HEK293T (cell line): ENCODE data around the gene LIN52.

Experiments used
- CTBP1 ChIP-seq: fragments of 450-650 bp; IDR thresholded peaks from 2 replicates; pipeline ENCODE4 v1.6.1; 2016; ENCODE audit warnings: borderline replicate concordance
- ELF4 ChIP-seq: fragments of 450-650 bp; IDR thresholded peaks from 2 replicates; pipeline ENCODE4 v1.6.1; 2017; ENCODE audit warnings: antibody characterized with exemption
- FOXA1 ChIP-seq: fragments of 450-650 bp; IDR thresholded peaks from 2 replicates; pipeline ENCODE4 v1.6.1; 2016; ENCODE audit warnings: mild to moderate bottlenecking
- FOXK2 ChIP-seq: fragments of 450-650 bp; IDR thresholded peaks from 2 replicates; pipeline ENCODE4 v1.6.1; 2016; ENCODE audit warnings: mild to moderate bottlenecking
- FOXM1 ChIP-seq: fragments of 450-650 bp; IDR thresholded peaks from 2 replicates; pipeline ENCODE4 v1.6.1; 2017; ENCODE audit warnings: mild to moderate bottlenecking, borderline replicate concordance
- HDGF ChIP-seq: fragments of 450-650 bp; IDR thresholded peaks from 2 replicates; pipeline ENCODE4 v1.6.1; 2017; ENCODE audit warnings: antibody characterized with exemption, borderline replicate concordance
- LEF1 ChIP-seq: fragments of 450-650 bp; IDR thresholded peaks from 2 replicates; pipeline ENCODE4 v1.6.1; 2017; ENCODE audit warnings: mild to moderate bottlenecking, borderline replicate concordance
- NFRKB ChIP-seq: fragments of 450-650 bp; IDR thresholded peaks from 2 replicates; pipeline ENCODE4 v1.6.1; 2016; ENCODE audit warnings: mild to moderate bottlenecking, moderate library complexity
- SP1 ChIP-seq: fragments of 450-650 bp; IDR thresholded peaks from 2 replicates; pipeline ENCODE4 v1.6.1; 2017
- SUZ12 ChIP-seq: fragments of 450-650 bp; IDR thresholded peaks from 2 replicates; pipeline ENCODE4 v1.6.1; 2016; ENCODE audit warnings: mild to moderate bottlenecking
- TARDBP ChIP-seq: fragments of 450-650 bp; IDR thresholded peaks from 2 replicates; pipeline ENCODE4 v1.6.1; 2016
- ZNF384 ChIP-seq: fragments of 450-650 bp; IDR thresholded peaks from 2 replicates; pipeline ENCODE4 v1.6.1; 2016
- TF ChIP-seq, protein P1 (sequence below): fragments of 450-650 bp; IDR thresholded peaks from 2 replicates; pipeline ENCODE4 v1.6.1; 2016

DNA sequence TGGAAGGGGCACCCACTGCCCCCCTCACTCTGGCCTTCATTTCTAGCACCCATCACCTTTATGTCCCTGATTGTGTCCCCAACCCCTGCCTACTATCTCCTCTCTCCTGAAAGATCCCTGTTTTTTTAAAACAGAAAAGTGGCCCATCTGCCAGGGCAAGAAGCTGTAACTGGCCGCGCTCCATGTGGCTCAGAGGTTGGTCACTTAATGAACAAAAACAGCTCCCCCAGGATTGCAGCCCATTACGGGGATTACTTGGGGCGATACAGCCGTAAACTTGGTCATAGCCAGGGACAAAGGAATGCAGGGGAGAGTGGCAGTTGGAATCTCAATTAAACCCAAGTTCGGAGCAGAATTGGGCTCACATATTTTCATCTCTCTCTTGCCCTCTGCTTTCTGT lies 119.7 kb downstream of the LIN52 start:
- TF ChIP-seq LEF1 (no peak), TARDBP (no peak), NFRKB (no peak), SP1 (no peak), FOXA1 (no peak), CTBP1 (no peak), FOXK2 (no peak), SUZ12 (no peak), FOXM1 (no peak), HDGF (no peak), ELF4 (no peak), ZNF384 (no peak)
- TF ChIP-seq, protein P1, sequence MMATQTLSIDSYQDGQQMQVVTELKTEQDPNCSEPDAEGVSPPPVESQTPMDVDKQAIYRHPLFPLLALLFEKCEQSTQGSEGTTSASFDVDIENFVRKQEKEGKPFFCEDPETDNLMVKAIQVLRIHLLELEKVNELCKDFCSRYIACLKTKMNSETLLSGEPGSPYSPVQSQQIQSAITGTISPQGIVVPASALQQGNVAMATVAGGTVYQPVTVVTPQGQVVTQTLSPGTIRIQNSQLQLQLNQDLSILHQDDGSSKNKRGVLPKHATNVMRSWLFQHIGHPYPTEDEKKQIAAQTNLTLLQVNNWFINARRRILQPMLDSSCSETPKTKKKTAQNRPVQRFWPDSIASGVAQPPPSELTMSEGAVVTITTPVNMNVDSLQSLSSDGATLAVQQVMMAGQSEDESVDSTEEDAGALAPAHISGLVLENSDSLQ: no peak
